Suppressor macrophage (primary cell): Measurements from ENCODE around the gene BCL11A.

Experiments
- DNase-seq, 4 experiments: peaks; one replicate each; pipeline ENCODE4 v3.0.0-alpha.2; 2020 to 2022

Gene BCL11A

DNA sequence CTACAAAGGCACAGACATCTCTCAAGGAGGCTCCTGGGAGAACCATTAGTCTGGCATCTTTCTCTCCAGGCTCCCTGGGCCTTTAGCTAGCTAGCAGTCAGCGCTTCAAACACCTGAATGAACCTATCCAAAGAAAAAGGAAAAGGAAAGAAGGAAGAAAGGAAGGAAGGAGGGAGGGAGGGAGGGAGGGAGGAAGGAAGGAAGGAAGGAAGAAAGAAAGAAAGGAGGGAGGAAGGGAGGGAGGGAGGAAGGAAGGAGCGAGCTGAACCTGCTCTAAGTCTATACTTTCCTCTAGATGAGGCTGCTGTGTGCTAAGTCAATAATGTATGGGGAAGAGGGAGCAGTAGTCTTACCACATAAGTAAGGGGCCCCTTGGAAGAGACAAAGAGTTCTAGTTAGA lies 5.1 kb upstream of the BCL11A start:
- DNase-seq: no peak

DNA sequence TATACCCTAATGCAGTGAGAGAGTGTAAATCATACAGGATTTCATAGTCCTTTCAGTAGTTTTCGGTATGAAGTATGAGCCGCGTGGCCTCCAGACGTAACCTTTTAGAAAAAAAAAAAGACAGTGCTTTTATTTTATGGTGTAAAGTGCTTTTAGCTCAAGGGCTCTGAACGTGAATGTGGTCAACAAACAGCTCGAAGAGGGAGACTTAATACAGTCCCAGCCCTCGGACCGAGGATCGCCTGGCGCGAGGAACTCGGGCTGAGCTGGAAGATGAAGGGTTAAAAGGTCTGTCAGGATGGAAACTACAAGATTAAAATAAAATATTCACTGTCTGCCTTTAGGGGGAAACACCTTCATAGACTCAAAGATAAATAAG lies 4.0 kb upstream of the BCL11A start:
- no peak for DNase-seq

DNA sequence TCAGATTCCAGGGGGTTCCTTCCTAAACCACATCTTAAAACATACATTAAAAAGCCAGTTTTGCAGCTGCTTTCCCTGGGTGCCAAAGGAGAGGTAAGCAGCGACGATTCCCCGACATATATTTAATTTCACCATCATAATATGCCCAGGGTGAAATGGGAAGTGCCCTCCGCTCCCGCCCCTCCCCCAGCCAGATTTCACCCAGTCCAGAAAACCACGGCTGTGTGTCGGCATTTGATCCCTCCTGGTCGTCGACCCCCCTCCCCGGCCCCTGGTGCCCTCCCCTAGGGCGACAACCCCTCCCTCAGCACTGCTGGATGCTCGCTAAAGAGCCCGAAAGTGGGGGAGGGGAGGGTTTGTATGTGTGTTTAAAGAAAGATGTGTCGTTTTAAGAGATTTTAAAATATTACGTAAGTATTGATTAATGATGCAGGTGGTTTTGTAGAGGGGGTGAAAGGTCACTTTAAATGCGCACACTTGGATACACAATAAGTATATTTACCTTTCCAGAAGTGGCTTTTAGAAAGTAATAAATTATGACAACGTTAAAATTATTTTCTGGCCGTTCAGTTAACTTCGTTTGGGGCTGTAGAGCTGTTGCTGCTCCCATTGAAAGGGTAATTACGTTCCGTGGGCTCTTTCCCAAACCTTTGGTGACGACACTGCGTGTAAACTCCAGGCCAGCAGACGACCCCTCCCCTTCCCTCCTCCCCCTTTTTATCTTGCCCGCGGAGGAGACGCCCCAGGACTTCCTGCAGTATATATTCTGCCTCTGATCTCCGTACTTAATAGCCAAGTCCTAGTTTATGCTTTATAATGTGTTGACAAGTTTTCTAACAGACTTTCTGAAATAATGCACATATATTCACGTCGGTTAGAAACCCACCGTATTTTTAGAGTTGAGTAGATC lies 3.4 kb upstream of the BCL11A start:
- DNase-seq: peak; percentile 22 to 61 (median 52)

DNA sequence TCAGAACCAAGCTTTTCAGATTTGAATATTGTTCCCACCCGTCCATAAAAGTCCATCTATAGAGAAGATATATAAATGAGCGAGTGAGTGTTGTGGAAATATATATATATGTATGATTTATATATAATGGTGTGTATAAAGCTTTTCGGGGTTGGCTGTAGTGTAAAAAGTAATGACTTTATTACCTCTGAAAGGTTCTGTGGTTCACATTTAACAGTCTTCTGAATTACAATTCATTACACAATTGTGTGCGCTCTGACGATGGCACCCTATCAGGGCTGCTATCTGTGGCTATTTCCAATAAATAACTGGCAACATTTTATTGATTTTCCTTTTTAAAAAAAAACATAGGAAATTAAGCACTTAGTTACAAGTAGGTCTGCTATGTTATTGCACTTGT lies 2.7 kb upstream of the BCL11A start:
- DNase-seq: no peak

DNA sequence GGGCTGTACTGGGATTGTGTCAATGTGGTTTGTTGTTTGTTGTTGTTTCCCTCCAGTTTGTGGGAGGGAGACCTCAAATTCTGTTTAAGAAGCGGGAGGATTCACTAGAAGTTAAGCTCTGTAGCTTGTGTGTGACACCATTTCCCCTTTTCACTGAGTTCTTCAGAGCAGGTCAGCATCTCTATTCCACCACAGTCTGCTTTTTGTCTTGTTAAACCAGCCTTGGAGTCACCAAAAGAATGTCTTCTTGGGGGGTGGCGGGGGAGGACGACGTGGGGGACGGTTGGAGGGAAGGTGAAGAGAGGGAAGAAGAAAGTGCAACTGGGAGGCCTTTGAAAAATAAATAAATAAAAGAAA lies 2.3 kb upstream of the BCL11A start:
- DNase-seq: peak in 3 of 4 experiments; percentile 36 to 69 (median 63)

DNA sequence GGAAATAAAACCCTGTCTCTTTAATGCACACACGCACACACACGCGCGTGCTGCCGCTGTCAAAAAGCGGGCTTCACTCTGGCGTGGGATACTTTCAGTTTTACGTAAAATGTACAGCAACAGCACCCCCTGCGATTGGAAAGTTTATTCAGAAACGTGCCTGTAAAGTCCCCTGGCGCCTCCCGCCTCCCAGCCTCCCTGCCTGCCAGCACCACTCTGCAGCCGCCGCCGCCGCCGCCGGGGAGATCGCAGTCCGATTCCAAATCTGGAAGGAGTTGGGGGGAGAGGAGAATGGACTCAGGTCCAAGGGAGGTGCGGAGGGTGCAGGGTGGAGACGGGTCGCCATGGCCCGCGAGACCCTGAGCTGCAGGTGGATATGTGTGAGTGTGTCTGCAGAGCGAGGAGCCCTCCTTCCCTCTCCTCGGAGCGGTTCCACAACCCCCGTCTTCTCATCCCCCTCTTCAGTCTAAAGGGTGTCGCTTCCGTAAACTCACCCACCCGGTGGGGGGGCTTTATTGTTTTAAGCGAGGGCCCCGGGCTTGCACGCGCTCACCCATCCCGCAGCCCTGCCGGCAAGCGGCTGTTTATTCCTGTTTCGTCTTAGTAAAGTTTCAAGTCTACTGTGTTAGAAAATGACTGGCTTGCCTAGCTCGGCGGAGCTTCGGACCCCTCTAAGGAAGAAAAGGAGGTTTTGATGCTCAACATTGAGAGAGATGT lies 1.8 kb upstream of the BCL11A start:
- DNase-seq: peak; percentile 75 to 81 (median 76)

DNA sequence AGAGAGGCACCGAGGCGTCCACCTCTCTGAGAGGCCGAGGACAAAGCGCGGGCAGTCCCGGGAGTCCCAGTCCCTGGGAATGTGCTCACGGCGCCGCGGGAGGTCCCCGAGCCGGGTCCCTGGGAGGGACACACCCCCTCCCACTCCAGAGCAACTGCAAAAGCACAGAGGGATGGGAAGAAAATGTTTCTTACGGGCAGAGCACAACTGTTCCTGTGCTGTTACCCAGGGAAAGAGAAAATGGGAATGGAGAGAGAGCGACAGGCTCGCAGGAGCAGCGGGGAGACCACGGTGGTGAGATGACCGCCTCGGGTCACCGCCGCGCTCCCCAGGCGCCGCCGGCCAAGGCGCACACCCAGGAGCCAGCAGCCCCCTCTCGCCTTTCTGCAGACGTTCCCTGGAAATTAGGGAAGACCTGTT lies 1.2 kb upstream of the BCL11A start:
- DNase-seq: no peak

DNA sequence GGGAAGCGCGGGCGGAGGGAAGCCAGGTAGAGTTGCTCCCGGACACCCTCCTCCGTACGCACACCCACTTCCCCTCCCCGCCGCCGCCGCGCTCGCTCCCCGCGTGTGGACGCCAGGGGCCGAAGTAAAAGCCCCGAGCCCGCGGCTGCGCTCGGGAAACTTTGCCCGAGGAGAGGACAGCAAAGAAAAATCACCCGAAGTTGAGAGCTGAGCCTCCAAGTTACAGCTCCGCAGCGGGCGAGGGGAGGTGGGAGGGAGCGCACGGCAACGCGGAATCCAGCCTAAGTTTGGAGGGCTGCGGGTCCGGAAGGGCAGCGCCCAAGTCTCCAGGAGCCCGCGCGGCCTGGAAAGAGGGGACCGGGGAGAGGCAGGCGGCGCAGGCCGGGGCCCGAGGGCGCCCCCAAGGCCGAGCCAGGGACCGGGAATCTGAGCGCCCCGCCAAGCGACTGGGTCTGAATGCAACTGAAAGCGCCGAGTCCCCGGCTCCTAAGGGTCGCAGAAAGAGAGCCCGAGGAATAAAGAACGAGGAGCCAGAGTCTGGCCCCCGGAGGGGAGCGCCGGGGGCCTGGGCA lies 706 bp upstream of the BCL11A start:
- DNase-seq: peak in 3 of 4 experiments; percentile 28 to 66 (median 53)

DNA sequence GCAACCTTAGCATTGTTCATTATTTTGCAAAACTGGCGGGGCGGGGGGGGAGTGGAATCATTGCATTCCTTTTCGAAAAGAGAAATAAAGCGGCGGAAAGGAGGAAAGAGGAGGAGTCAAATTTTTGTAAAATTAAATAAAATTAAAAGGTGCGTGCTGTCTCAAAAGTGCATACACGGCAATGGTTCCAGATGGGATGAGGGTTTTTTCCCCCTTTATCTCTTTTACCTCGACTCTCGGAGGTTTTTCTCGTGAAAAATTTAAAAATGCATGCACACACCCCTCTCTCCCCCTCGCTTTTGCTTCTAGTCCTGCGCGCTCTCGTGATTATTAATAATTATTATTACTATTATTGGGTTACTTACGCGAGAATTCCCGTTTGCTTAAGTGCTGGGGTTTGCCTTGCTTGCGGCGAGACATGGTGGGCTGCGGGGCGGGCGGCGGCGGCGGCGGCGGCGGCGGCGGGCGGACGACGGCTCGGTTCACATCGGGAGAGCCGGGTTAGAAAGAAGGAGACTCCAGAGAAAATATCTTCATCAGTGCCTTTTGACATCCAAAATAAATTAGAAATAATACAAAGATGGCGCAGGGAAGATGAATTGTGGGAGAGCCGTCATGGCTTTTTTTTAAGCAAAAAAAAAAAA lies 481 bp downstream of the BCL11A start:
- DNase-seq: peak in 1 of 4 experiments; percentile 20

DNA sequence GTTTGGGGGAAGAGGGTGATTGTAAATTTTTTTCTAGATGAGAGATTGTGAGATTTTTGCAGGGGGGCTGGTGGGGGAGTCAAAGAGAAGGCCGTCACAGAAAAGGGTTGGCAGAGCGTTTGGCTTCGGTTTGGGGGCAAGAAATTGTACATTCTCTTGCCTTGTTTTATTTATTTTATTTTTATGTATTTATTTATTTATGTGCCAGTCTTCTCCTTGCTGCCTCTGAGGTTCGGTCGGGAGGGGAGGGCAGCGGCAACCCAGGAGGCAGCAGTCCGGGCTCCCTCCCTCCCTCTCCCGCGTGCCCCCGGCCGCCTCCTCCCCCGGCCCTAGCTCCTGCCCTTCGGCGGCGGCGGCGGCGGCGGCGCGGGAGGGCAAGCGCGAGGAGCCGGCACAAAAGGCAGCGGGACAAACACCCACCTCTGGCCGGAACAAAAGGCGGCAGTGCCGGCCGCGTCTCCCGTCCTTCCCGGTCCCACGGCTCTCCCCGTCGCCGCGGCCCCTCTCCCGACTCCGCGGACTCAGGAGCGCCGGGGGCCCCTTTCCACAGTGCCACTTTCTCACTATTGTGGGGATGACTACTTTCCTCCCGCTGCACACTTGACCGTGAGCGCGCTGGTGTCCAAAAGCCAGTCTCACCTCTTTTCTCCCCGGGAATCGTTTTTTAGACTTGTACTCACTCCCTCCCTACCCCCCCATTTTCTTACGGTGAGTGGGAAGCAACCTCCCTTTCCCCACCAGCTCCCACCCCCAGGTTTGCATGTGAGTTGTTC lies 1.2 kb downstream of the BCL11A start:
- peak; percentile 38 to 78 (median 57) for DNase-seq

DNA sequence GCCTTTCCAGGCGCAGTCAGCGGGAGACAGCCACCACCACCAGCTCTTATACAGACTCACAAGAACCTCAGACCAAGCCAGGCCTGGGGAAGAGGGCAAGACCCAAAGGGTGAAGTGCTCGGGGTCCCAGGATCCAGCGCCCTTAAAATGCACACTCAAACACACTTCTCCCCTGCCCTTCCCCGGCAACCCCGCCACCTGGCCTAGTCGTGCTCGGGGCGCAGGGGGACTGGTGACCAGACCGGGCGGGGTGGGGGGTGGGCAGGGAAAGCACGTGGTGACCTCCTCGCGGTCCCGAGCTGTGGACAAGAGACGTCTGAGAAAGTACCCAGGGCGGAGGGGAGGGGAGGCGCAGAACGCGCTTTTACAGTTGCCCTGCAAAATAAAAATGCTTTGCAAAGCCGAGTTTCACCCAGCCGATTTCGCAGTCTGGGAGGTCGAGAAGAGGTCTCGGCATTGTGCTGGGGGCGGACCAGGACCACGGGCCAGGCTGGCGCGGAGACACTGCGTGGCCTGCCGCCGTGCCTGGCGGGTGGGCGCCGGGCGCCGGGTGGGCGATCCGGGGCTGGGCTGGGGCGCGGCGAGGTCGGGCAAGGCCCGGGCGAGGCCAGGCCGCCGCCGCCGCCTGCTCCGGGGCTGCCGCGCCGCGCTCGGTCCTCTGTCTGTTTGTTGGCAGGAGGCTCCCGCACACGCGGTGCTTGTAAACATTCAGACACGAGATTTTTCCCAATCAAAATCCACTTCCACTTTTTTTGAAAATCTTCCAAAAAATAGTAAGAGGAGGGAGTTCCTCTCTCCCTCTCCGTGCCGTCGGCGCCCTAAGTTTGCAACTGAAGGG lies 2.0 kb downstream of the BCL11A start:
- DNase-seq: peak; percentile 51 to 81 (median 76)

DNA sequence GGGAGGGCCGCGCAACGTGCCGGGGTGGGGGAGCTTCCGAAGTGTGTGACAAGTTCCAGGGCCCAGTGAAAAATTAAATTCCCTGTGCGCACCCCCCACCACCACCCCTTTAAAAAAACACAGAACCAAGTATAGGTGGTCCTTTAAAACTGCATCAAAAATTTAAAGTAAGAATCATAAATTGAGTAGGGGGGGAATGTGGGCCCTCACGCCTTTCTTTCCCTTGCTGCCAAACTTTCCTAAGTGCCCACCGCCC lies 2.5 kb downstream of the BCL11A start:
- DNase-seq: no peak

DNA sequence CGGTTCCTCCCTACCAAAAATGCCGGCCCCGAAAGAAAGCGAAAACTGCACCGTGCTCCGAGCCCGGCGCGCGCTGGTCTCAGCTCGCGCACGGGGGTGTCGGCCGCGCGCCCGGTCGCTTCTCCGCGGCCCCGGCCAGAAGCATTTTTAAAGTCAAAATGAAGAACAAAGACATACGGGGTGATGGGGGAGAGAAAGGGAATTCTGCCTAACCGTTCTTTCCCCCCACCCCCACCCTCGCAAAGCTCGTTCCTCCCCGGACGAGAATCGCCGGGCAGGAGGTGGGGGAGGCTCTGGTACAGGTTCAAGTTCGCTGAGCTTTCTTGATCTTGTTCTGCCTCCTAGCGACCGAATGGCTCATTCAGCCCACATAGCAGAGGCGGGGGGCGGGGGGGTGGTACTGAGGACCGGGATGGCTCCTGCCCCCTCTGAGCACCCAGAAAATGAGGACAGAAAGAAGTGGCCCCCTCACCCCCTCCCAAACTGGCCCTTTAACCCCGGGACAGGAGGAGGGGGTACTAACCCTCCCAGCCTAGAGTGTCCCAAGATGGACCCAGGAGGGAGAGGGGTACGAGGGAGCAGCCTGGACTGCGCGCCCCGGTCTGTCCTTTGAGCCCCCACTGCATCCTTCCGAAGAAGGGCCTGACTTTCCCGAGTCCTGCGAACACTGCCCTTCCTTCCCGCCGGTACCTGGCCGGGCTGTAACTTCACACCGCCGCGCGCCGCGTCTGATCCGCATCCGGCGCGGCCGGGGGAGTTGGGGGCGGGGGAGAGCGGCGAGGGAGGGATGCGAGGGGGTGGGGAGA lies 3.1 kb downstream of the BCL11A start:
- DNase-seq: peak; percentile 84 to 93 (median 90)

DNA sequence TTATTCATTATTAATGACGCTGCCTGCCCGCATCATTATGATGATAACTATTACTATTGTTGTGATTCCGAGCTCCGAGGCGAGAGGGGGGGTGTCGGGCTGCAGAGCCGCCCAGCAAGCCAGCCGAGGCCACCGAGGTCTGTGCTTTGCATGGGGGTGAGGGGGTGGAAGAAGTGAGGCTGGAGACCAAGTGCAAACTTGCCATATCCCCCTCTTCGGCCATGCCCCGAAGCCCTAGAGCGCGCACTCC lies 3.6 kb downstream of the BCL11A start:
- DNase-seq: peak in 1 of 4 experiments; percentile 49

DNA sequence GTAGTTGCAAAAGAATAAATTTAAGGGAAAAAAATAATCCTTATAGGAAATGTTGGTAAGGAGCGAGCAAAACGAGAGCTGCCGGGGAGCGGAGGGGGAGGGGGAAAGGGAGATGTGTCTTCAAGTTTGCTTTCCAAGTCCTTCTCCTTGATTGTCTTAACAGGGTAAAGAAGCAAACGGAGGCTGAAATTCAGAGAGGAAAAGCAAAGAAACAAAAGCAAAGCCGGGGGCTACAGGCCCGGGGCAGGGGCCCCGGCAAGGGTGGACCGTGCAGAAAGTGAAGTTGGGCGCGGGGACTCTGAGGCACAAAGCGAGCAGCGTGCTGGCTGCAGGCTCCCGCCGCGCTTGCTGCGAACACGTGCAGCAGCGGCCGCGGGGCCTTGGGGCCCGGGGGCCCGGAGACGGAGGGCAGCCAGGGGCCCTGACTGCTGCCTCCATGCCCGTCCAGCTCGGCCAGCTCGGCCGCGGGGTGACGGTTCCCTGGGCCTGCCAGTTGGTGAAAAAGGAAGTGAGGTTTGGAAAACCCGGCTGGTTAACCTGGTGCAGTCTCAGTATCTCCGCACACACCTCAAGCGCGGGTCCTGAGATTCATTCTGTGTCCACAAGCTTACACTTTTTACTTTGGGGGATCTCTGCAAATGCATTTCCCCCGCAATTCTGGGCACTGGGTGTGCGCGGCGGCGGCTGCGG lies 4.1 kb downstream of the BCL11A start:
- DNase-seq: peak; percentile 50 to 71 (median 60)

DNA sequence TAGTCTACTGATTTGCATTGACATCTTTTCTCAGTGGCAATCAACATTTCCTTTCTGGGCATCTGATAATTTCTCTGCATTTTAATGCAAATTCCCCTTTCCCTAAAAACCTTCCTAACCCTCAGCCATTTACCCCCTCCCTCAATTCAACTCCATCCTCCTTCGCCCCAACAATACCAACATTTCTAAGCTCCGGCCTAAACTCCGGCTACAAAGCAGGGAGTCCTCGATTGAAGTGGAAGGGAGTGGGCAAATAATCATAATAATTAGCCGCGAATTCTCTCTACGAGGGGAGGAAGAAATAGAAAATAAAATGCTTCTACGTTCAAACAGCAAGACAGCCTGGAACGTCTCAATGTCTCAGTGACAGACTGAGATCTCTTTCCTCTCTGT lies 4.6 kb downstream of the BCL11A start:
- no peak for DNase-seq

DNA sequence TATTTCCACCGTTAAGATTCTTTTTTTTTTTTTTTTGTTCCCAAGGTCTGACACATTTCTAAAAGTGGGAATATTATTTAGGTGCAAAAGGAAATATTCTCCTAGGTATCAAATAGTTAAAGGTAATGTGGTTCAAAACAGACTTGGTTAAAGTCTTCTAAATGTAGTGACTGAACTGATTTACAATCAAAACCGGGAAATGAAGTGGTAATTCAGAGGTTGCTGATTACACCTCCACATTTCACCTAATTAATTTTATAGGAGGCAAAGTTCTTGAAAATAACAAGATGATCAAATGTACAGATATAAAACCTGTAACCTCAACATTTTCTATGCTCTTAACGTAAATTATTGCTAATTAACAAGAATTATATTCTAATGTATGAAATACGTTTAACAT lies 5.1 kb downstream of the BCL11A start:
- no peak for DNase-seq

DNA sequence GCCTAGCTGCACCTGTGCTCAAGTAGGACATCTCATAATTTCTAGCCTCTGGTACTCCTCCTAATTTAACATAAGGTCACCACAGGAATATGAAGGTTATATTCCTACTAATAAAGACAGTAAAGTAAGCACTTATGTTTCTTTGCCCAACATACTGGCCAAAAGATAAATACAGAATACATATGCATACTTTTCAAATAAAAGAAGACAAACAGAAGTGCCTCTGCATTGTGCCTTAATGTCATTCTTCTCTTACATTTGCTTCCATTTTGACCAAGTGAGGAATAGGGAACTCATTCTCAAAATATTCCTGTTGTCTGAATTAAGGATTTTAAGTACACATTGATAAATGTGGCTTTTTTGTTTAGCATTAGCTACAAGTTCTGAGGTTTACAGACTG lies 5.6 kb downstream of the BCL11A start:
- DNase-seq: no peak

DNA sequence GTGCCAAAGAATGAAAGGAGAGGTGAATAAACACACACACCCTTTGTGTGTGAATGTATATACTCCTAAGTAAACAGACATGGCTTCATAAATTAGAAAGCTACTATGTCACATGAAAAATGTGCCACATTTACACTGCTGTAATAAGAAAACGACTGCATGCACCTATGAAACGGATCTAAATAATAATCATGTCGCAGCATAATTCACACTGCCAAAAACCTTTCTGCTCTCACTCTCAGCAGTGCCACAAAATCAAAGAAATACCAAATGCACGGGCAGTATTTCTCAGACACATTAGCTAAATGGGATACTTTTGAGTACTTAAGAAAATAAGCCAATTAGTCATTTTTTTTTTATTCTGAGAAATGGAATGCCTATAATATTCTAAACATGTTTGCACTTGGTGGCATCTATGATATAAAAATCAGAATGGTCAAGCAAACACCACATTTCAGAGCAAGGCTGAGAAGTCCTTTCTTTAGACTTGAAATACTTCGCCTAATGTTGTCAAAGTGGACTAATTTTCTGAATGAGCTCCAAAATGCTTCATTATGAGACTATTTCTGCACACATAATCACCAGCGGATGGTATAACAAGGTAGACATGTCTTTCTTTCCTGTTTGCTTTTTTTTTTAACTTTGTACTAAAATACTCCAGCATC lies 6.6 kb downstream of the BCL11A start:
- no peak for DNase-seq
